CD4-positive, alpha-beta T cell treated with Interleukin-4 for 4 hours (primary cell): ENCODE data around the gene ADAM23.

Experiments used
- DNase-seq: peaks from one replicate; pipeline ENCODE4 v3.0.0-alpha.2; 2020

Gene ADAM23

DNA sequence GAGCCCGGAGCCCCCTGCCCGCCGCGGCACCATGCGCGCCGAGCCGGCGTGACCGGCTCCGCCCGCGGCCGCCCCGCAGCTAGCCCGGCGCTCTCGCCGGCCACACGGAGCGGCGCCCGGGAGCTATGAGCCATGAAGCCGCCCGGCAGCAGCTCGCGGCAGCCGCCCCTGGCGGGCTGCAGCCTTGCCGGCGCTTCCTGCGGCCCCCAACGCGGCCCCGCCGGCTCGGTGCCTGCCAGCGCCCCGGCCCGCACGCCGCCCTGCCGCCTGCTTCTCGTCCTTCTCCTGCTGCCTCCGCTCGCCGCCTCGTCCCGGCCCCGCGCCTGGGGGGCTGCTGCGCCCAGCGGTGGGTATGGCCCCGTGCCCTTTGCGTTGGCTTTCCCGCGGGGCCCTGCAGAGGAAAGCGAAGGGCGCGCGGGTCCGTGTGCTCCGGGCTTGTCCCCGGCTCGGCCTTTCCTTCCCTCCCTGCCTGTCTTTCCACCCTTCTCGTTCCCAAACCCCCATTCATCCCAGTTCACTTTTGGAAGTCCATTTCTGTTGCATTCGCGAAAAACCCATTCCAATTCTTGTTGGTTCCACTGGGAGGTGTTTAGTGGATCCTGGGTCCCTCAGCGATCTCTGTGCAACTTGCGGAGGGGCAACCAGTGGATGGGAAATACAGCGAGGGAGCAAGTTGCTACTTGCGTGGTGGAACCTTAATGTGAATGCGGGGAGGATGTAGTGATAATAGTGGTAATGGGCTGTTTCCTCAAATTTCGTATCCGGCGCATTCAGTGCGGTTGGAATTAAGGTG lies 599 bp downstream of the ADAM23 start:
- DNase-seq: no peak

- DNase-seq: no peak
Observed at GRCh38 chr2:206445948-206446347, 2.6 kb downstream of the ADAM23 start.

DNA sequence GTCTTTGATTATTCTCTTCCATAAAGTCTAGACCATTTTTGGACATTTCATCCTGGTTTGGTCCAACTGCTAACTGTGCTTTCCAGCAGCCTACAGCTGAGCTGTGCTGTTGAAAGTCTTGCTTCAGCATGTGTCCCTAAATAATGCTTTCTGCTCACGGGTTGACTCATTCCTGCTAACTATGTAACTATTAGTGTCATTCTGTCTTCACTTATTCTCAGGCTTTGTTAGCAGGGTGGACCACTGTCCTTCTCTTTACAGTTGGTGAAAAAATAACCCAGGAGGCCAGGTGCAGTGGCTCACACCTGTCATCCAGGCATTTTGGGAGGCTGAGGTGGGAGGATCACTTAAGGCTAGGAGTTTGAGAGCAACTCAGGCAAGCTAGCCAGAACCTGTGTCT lies 8.9 kb downstream of the ADAM23 start:
- DNase-seq: no peak

- DNase-seq: no peak
Observed at GRCh38 chr2:206452750-206453149, 9.4 kb downstream of the ADAM23 start.

- no peak for DNase-seq
Observed at GRCh38 chr2:206456078-206456754, 12.9 kb downstream of the ADAM23 start.

DNA sequence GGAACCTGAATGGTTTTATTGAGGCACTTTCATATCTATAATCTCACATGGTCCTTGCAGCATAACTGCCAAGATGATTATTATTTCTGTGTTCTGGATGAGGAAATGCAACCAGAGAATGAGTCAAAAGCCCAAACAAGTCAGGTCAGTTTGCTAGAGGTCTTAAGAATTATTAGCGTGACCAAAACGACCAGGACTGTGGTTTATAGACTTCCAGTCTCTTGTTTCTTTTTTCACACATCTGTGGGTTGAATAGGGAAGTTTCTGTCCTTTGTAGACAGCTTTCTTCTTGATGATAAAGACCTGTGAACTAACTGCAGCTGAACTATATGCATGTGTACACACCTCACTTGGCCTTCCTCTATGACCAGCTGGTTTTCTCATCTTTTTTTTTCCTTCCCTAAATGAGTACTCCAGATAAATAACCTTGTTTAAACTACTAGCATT lies 13.9 kb downstream of the ADAM23 start:
- DNase-seq: no peak

DNA sequence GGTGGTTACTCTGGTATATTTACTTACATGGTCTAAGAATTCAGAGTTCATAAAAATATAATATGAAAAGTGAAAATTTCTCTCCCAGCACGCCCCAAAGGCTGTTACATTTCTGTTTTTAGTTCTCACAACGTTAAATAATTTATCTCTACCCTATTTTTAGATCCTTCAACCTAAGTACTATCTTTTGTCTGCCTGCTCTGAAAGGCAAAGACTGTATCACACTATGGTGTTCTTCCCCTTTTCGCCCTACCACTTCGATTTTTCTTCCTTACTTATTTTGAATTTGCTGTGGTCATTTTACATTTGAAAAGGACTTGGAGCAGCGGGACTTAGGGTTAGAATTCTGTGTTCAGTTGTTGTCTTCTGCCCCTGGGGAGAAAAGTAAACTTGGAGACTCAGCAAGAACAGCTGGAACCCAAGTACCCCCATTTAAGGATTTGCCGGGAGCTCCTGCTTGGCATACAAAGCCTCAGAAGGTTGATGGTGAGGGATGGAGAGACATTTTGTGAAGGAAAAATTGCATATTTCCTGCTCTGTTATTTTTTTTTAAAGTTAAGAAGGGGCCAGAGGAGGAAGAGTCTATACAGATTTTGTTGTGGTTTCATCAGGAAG lies 19.0 kb downstream of the ADAM23 start:
- DNase-seq: no peak

GRCh38 chr2:206463685-206464084 lies 20.4 kb downstream of the ADAM23 start:
- DNase-seq: no peak

DNA sequence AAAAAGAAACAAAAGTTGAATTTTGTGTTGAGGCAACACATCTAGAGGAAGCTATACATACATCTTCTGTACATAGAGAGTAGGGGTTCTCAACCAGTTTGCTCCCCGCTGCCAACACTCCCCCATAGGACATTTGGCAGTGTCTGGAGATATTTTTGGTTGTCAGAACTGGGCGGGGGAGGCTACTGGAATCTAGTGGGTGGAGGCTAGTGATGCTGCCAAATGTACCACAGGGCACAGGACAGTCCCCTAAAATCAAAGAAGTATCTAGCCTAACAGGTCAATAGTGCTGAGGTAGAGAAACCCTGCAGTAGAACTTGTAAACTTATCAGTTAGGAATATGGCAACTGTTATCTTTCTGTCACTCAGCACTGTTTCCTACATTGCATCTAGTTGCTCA lies 21.3 kb downstream of the ADAM23 start:
- DNase-seq: no peak

GRCh38 chr2:206471524-206472062 lies 28.3 kb downstream of the ADAM23 start:
- no peak for DNase-seq

- DNase-seq: no peak
Observed at GRCh38 chr2:206472094-206472493, 28.8 kb downstream of the ADAM23 start.

GRCh38 chr2:206474099-206474498 lies 30.8 kb downstream of the ADAM23 start:
- DNase-seq: no peak

GRCh38 chr2:206477296-206477695 lies 34.0 kb downstream of the ADAM23 start:
- DNase-seq: no peak

- no peak for DNase-seq
Observed at GRCh38 chr2:206478340-206478739, 35.0 kb downstream of the ADAM23 start.

DNA sequence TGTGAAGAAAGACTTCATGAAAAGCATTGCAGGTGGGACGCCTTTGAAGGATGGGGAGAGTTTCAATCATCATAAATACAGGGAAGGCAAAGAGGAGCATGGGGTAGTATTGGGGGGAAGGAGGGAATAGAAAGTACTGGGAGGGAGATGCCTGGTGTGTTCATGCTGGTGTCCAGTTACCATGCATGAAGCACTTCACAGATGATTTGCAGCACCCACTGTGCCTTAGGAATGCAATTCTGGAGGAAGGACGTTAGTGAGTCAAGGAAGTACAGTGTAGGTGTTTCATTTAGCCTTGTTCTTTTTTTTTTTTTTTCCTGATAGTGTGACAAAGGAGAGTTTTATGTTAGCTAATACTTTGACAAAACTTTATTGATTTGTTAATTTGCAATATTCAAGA lies 36.8 kb downstream of the ADAM23 start:
- no peak for DNase-seq

DNA sequence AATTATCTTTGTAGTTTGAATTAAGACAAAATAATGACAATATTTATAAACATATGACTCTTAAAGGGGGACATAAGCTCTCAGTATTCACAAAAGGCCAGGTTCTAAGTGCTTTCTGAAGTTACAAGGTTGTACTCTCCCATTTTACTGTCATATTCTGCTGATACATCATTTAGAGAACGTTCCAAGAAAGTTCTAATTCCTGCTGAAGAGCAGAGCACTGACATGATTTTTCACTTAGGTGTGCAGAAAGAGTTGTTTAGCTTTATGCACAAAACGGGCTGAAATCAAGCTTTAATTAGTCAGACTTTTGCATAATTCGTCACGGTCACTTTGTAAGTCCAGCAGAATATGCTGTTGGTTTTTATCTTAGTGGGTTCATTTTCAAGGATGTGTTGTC lies 37.3 kb downstream of the ADAM23 start:
- DNase-seq: no peak

GRCh38 chr2:206481056-206481455 lies 37.7 kb downstream of the ADAM23 start:
- no peak for DNase-seq

GRCh38 chr2:206482123-206482522 lies 38.8 kb downstream of the ADAM23 start:
- DNase-seq: no peak

DNA sequence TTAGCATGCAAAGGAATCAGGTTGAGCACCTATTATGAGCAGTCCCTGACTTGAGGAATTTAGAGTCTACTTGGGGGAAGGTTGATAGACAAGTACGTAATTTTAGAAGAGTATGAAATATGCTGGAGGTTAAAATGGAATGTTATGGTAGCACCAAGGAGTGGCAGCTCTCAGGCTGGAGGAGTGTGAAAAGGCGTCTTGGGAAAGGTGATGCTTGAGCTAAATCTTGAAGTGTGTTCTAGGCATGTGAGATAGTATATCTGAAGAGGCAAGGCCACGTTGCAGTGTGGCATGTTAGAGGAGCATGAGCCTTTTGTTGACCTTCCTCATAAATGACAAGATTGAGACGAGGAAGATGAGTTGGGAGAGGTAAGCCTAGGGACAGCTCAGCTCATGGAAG lies 39.3 kb downstream of the ADAM23 start:
- DNase-seq: no peak

- DNase-seq: no peak
Observed at GRCh38 chr2:206488053-206488452, 44.7 kb downstream of the ADAM23 start.

GRCh38 chr2:206488623-206489022 lies 45.3 kb downstream of the ADAM23 start:
- no peak for DNase-seq

- DNase-seq: no peak
Observed at GRCh38 chr2:206494061-206494460, 50.7 kb downstream of the ADAM23 start.

DNA sequence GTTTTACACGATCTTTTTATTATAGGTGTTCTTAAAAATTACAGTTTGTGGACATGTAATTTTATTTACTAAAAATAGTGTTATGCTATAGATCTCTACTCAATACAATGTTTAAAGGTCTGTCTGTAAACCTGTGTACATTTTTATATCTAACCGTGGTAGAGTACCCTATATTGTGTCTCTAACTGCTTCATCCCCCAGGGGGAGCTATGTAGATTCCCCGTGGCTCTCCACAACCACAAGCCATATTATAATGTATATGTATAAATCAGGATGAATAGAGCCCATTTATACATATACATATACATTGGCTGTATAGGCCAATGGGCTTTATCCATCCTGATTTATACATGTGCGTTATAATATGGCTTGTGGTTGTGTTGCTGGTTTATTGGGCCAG lies 59.4 kb downstream of the ADAM23 start:
- DNase-seq: no peak

GRCh38 chr2:206511283-206511682 lies 68.0 kb downstream of the ADAM23 start:
- no peak for DNase-seq
